ENCODE measurements around the gene WIPF2. TPM values are rescaled to one million over a fixed set of nuclear protein-coding genes. Genes with fewer than 3 reads are reported as not detected.

Gene WIPF2
- total RNA-seq, 3 donors from 2014 or later (not counting 1 experiment from before 2014, with no cell fraction given) = 43.2 to 47.4 (median 43.9) TPM

DNA sequence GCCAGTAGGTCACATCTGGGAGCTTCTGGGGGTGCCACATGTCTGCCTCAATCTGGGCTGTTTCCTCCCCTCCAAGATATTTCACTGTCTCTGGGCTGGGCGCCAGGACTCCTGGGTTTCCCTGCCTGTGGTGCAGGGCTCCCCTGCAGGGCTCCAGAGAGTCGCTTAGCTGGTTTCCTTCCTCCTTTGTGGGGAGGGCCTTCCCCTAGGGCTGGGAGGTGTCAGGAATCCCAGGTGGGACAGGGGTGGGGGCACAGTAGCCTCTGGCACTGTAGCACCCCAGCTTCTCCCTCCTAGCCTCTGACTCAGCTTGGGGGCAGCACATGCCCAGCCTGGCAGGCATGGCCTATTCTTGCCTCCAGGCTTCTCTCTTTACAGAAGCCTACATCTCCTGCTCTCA, 92.5 kb downstream of the WIPF2 start:
- peak overlapping the region; percentile 76 for H3K4me3 Mint-ChIP-seq
- TF ChIP-seq CTCF (IDR thresholded peaks at IDR 0.05) = no peak
- H3K4me1 Mint-ChIP-seq = peaks cover 33 to 63% of the 10 kb centered on the region in 2 donors
- DNase-seq = peak in 1 of 2 donors; percentile 34
- intact Hi-C loops (cut with micrococcal nuclease) = no loop called here
- Histone ChIP-seq H3K4me3 (ENCODE audit: low read length) (no peak overlapping the region), H3K27ac (ENCODE audit: low read length) (peak overlapping the region; percentile 9), H3K36me3 (ENCODE audit: control insufficient read depth, insufficient read depth, low read length) (no peaks in the 10 kb centered on the region), H3K27me3 (ENCODE audit: control insufficient read depth, insufficient read depth, low read length) (no peaks in the 10 kb centered on the region), H3K9me3 (ENCODE audit: control insufficient read depth, insufficient read depth, low read length) (no peaks in the 10 kb centered on the region), H3K4me1 (ENCODE audit: control insufficient read depth, insufficient read depth, low read length) (peaks cover 94% of the 10 kb centered on the region)
- WGBS (ENCODE audit: insufficient coverage) = 42% methylated on average over 2 of the region's 2 CpGs
- no peaks in the 10 kb centered on the region for H3K27me3 Mint-ChIP-seq (ENCODE audit: low read depth in 2 of 2)
- H3K27ac Mint-ChIP-seq = no peak overlapping the region
- H3K36me3 Mint-ChIP-seq = no peaks in the 10 kb centered on the region
- H3K9me3 Mint-ChIP-seq = no peaks in the 10 kb centered on the region
- no peak for ATAC-seq

DNA sequence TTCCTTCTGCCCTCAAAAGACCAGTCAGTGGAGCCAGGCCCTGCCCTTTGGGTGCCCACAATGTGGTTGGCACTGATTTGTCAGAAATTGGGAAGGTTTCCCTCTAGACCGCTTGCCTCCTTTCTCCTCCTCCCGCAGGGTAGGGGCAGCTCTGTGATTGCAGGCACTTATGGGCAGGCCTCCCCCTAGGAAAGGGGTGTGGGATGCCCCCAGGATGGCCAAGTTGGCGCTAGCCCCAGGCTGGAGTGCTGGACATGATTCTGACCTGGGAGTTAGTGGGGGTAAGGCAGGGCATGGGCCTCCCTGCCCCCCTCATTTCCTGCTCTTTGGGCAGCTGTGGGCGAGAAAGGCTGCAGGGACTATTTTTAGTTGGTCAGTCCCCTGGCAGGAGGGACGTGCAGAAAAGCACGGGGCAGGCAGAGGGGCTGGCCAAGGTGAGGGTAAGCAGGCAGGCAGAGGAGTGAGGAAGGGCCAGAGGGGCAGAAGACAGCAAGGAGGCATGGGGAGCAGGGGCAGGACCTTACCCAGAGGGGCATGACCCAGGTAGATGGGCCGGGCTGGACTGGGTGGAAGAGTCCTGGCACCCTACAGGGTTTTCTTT, 93.1 kb downstream of the WIPF2 start:
- H3K4me3 Mint-ChIP-seq = peak overlapping the region; percentile 76
- TF ChIP-seq CTCF (IDR thresholded peaks at IDR 0.05) = no peak
- Histone ChIP-seq H3K27me3 (ENCODE audit: control insufficient read depth, insufficient read depth, low read length) (no peaks in the 10 kb centered on the region), H3K4me3 (ENCODE audit: low read length) (no peak overlapping the region), H3K27ac (ENCODE audit: low read length) (peak overlapping the region; percentile 9), H3K36me3 (ENCODE audit: control insufficient read depth, insufficient read depth, low read length) (no peaks in the 10 kb centered on the region), H3K9me3 (ENCODE audit: control insufficient read depth, insufficient read depth, low read length) (no peaks in the 10 kb centered on the region), H3K4me1 (ENCODE audit: control insufficient read depth, insufficient read depth, low read length) (peaks cover 94% of the 10 kb centered on the region)
- WGBS (ENCODE audit: insufficient coverage) = 41% methylated on average over 7 of the region's 7 CpGs
- H3K27me3 Mint-ChIP-seq (ENCODE audit: low read depth in 2 of 2) = no peaks in the 10 kb centered on the region
- H3K9me3 Mint-ChIP-seq = no peaks in the 10 kb centered on the region
- intact Hi-C loops (cut with micrococcal nuclease) = no loop called here
- H3K4me1 Mint-ChIP-seq = peaks cover 37 to 65% of the 10 kb centered on the region in 2 donors
- peak in 1 of 2 donors; percentile 5 for DNase-seq
- no peak for ATAC-seq
- H3K27ac Mint-ChIP-seq = no peak overlapping the region
- H3K36me3 Mint-ChIP-seq = no peaks in the 10 kb centered on the region

GRCh38 chr17:40312893-40313667, 94.0 kb downstream of the WIPF2 start:
- no peaks in the 10 kb centered on the region for H3K36me3 ChIP-seq (ENCODE audit: control insufficient read depth, insufficient read depth, low read length)
- no peaks in the 10 kb centered on the region for H3K9me3 Mint-ChIP-seq
- H3K27me3 Mint-ChIP-seq (ENCODE audit: low read depth in 2 of 2) = no peaks in the 10 kb centered on the region
- TF ChIP-seq CTCF (IDR thresholded peaks at IDR 0.05) = no peak
- H3K27ac Mint-ChIP-seq = peak overlapping the region in 1 of 2 donors; percentile 78
- intact Hi-C loops (cut with micrococcal nuclease) = no loop called here
- peaks cover 45 to 73% of the 10 kb centered on the region in 2 donors for H3K4me1 Mint-ChIP-seq
- no peaks in the 10 kb centered on the region for H3K9me3 ChIP-seq (ENCODE audit: control insufficient read depth, insufficient read depth, low read length)
- H3K4me3 ChIP-seq (ENCODE audit: low read length) = no peak overlapping the region
- H3K27ac ChIP-seq (ENCODE audit: low read length) = no peak overlapping the region
- H3K4me3 Mint-ChIP-seq = no peak overlapping the region
- 68% methylated on average over 4 of the region's 4 CpGs for WGBS (ENCODE audit: insufficient coverage)
- H3K27me3 ChIP-seq (ENCODE audit: control insufficient read depth, insufficient read depth, low read length) = no peaks in the 10 kb centered on the region
- no peaks in the 10 kb centered on the region for H3K36me3 Mint-ChIP-seq
- DNase-seq = peak in 1 of 2 donors; percentile 5
- peaks cover 93% of the 10 kb centered on the region for H3K4me1 ChIP-seq (ENCODE audit: control insufficient read depth, insufficient read depth, low read length)
- ATAC-seq = no peak
